Esophagus mucosa (tissue), 1 donor: Measurements from ENCODE around the gene NFATC2IP. TPM values are rescaled to one million over a fixed set of nuclear protein-coding genes. Genes with fewer than 3 reads are reported as not detected.
A peak's percentile ranks its signal among the peaks of the same experiment; 100 is the strongest.
"Not testable (repeated sequence)": the region's sequence is repeated elsewhere in the genome, so short reads cannot be mapped to it uniquely, and the experiment has no call there.

Experiments
- ATAC-seq: fragments of 200-7000 bp; cut with Tn5 transposase; one replicate; pipeline ENCODE4 v1.9.1; 2020
- total RNA-seq: library from RNA; stranded (reverse); gene quantifications from one replicate; pipeline ENCODE4 v1.2.4, GENCODE V29; 2023
- donor health status: DM: yes; HTN: yes; CAD: no.

Gene NFATC2IP
- total RNA-seq, 1 donor from 2014 or later, result 21.3 TPM

DNA sequence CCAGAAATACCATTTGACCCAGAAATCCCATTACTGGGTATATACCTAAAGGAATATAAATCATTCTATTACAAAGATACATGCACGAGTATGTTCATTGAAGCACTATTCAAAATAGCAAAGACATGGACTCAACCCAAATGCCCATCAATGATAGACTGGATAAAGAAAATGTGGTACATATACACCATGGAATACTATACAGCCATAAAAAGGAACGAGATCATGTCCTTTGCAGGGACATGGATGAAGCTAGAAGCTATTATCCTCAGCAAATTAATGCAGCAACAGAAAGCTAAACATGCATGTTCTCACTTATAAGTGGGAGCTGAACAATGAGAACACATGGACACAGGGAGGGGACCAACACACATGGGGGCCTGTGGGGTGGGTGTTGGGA is 24.5 kb upstream of the NFATC2IP start:
- ATAC-seq, result not testable (repeated sequence)

DNA sequence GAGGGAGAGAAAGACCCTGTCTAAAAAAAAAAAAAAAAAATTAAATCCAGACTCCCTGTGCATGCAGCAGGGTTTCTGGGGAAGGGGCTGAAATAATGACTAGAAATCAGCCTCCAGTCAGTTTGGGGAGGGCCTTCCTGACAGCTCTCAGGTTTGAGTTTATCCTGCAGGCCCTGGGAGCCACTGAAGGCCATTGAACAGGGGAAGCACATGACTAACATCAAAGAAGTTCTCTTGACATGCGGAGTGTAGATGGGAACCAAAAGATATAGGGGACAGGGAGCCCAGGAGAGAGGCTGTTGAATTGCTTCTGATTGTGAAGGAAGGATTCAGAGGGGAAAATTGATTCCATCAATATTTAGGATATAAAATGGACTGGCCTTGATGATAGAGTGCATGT is 22.9 kb upstream of the NFATC2IP start:
- ATAC-seq, result no peak

DNA sequence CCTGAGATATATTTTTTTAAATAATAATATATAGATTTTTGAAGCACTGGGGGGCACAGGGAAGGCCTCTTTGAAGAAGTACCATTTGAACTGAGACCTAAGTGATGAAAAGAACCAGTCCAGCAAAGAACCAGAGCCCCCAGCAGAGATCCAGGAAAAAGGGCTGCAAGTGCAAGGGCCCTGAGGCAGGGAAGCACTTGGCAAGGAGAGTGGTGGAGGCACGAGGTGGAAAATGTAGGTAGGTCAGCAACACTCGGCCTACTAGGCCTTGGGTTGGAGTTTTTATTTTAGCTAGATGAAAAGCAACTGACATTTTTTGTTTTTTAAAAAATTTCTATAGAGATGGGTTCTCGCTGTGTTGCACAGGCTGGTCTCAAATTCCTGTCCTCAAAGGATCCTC is 20.5 kb upstream of the NFATC2IP start:
- ATAC-seq, result no peak

DNA sequence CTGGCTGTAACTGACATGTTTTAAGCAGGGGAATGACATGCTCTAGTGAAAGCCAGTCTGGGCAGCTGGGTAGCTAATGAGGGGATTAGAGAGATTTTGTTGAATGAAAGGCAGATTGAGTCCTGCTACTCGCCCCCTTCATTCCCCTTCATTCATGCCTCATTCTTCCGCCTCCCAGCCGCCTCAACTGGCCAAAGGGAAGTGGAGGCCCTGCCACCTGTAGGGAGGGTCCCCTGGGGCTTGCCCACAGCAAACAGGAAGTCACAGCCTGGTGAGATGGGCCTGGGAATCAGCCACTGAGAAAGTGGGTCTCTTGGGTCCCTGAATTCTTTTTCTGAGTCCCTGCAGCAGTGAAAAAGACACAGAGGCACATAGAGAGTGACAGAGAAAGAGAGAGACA is 20.1 kb upstream of the NFATC2IP start:
- no peak for ATAC-seq

DNA sequence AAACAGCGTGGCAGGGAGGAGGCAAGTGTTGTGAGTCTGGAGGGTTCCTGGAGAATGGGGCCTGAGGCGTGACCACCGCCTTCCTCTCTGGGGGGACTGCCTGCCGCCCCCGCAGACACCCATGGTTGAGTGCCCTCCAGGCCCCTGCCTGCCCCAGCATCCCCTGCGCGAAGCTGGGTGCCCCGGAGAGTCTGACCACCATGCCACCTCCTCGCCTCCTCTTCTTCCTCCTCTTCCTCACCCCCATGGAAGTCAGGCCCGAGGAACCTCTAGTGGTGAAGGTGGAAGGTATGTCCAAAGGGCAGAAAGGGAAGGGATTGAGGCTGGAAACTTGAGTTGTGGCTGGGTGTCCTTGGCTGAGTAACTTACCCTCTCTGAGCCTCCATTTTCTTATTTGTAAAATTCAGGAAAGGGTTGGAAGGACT is 18.9 kb upstream of the NFATC2IP start, which contains the start of gene CD19:
Gene CD19 (plus strand): TSS at position 171 of the 425 bp plus-strand sequence. CDS start 30 bp downstream, at position 201.
- ATAC-seq, result no peak

DNA sequence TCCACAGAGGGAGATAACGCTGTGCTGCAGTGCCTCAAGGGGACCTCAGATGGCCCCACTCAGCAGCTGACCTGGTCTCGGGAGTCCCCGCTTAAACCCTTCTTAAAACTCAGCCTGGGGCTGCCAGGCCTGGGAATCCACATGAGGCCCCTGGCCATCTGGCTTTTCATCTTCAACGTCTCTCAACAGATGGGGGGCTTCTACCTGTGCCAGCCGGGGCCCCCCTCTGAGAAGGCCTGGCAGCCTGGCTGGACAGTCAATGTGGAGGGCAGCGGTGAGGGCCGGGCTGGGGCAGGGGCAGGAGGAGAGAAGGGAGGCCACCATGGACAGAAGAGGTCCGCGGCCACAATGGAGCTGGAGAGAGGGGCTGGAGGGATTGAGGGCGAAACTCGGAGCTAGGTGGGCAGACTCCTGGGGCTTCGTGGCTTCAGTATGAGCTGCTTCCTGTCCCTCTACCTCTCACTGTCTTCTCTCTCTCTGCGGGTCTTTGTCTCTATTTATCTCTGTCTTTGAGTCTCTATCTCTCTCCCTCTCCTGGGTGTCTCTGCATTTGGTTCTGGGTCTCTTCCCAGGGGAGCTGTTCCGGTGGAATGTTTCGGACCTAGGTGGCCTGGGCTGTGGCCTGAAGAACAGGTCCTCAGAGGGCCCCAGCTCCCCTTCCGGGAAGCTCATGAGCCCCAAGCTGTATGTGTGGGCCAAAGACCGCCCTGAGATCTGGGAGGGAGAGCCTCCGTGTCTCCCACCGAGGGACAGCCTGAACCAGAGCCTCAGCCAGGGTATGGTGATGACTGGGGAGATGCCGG is 18.2 kb upstream of the NFATC2IP start:
- no peak for ATAC-seq

DNA sequence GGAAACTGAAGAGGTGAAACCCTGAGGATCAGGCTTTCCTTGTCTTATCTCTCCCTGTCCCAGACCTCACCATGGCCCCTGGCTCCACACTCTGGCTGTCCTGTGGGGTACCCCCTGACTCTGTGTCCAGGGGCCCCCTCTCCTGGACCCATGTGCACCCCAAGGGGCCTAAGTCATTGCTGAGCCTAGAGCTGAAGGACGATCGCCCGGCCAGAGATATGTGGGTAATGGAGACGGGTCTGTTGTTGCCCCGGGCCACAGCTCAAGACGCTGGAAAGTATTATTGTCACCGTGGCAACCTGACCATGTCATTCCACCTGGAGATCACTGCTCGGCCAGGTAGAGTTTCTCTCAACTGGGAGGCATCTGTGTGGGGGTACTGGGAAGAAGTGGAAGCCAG is 17.6 kb upstream of the NFATC2IP start:
- ATAC-seq, result no peak

DNA sequence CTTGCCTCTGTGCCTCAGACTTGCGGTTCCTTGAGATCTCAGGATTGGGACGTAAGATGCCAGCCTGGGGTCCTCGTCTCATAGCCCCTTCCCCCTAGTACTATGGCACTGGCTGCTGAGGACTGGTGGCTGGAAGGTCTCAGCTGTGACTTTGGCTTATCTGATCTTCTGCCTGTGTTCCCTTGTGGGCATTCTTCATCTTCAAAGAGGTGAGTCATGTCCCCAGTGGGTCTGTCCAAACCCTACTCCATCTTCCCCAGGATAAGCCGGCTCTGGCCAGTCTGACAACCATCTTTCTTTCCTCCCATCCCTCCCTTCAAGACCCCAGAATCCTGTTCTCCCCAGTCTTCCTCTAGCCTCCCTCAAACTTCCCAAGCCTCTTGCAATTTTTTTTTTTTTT is 15.4 kb upstream of the NFATC2IP start:
- ATAC-seq, result no peak

DNA sequence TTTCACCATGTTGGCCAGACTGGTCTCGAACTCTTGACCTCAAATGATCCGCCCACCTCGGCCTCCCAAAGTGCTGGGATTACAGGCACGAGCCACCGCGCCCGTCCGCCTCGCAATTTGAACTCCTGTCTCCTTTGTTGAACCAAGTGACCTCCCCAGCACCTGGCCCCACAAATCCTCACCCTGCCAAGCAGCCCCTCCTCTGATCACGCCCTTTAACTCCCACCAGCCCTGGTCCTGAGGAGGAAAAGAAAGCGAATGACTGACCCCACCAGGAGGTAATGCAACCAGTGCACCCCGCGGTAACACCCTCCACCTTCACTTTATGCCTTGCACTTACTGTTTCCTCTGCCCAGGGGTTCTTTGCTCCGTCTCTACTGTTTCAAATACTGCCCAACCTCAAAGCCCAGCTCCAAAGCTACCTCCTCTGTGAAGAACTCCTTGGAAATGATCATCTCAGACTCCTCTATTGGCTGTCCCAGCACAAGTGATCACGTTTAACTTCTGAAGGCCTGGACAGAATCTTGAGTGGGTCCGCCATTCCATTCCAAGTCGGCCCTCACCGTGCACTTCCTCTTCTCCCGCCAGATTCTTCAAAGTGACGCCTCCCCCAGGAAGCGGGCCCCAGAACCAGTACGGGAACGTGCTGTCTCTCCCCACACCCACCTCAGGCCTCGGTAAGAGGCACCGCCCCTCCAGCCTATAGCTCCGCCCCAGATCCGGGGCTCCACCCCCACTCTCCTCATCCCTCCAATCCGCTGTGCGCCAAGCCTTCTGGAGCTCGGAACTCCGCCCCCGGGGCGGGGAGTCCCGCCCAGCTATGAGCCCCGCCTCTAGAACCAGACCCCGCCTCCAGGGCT is 14.6 kb upstream of the NFATC2IP start:
- ATAC-seq, result peak; percentile 86

DNA sequence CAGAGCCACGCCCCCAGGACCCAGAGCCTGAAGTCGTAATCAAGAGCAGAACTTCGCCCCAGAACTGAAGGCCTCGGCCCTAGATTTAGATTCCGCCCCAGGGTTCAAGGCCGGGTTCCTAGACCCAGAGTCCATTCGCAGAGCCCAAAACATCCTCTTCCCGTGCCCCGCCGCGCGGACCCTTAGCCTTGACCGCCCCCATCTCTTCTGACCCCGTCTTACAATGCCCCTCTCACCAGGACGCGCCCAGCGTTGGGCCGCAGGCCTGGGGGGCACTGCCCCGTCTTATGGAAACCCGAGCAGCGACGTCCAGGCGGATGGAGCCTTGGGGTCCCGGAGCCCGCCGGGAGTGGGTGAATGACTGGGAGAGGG is 14.0 kb upstream of the NFATC2IP start:
- ATAC-seq, result no peak

DNA sequence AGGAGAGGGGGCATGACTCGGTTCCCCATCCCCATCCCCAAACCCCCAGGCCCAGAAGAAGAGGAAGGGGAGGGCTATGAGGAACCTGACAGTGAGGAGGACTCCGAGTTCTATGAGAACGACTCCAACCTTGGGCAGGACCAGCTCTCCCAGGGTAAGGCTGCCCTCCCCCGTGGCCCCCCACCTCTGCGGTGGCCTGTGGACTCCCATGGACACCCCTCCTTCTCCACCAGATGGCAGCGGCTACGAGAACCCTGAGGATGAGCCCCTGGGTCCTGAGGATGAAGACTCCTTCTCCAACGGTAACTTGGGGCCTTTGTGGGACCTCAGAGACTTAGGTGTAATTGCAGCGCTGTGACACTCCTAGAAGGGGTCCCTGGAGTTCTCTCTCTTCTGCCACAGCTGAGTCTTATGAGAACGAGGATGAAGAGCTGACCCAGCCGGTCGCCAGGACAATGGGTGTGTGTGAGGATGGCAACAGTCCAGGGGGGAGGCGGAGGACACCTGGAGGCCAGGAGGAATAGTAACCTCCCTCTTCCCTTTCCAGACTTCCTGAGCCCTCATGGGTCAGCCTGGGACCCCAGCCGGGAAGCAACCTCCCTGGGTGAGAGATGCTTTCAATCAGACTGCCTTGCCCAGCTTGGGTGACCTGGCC is 13.4 kb upstream of the NFATC2IP start:
- no peak for ATAC-seq

DNA sequence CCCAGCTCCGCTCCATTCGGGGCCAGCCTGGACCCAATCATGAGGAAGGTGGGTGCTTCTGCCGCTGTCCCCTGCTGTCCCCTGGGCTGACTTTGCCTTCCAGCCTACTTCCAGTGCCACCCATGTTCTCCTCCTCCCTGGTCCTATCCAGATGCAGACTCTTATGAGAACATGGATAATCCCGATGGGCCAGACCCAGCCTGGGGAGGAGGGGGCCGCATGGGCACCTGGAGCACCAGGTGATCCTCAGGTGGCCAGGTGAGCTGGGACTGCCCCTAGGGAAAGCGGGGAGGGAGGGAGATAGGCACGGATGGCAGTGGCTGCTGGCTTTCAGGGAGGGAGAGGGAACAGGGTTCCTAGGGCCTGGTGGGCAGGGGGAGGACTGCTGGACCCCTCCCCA is 12.0 kb upstream of the NFATC2IP start:
- ATAC-seq, result no peak

DNA sequence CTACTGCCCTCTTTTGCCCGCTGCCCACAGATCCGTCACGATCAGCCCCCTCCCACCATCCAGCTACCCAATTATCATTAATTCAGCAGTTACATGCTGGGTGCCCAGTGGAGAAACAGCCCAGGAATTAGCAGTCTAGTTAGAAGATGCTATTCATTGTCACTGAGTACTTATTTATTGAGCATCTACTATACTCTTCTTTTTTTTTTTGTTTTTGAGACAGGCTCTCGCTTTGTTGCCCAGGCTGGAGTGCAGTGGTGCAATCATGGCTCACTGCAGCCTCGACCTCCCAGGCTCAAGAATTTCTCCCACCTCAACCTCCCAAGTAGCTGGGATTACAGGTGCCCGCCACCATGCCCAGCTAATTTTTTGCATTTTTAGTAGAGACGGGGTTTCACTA is 10.9 kb upstream of the NFATC2IP start:
- not testable (repeated sequence) for ATAC-seq

DNA sequence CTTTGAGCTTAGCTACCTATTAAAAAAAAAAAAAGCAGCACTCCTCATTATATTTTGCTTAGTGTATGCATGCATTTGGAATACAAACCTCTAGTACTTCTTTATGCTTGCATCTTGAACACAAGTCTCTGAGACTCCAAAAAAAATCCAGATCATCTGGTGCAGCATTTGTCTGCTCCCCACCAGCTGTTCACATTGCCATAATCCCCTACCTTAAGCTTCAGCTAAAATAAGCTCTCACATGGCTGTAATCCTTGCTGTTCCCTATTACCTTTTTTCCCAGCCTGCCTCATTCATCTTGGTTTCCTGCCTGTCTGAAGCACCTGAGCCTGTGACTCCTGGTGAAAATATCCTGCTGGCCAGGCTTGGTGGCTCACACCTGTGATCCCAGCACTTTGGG is 7.5 kb upstream of the NFATC2IP start:
- no peak for ATAC-seq

DNA sequence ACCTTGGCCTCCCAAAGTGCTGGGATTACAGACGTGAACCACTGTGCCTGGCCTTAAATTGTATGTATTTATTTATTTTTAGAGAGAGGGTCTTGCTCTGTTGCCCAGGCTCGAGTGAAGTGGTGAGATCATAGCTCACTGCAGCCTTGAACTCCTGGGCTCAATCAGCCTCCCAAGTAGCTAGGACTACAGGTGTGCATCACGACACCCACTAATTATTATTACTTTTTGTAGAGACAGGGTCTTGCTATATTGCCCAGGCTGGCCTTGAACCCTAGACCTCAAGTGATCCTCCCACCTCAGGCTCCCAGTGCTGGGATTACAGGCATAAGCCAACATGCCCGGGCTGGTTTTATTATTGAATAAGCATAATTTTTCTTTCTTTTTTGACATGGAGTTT is 4.1 kb upstream of the NFATC2IP start:
- no peak for ATAC-seq

DNA sequence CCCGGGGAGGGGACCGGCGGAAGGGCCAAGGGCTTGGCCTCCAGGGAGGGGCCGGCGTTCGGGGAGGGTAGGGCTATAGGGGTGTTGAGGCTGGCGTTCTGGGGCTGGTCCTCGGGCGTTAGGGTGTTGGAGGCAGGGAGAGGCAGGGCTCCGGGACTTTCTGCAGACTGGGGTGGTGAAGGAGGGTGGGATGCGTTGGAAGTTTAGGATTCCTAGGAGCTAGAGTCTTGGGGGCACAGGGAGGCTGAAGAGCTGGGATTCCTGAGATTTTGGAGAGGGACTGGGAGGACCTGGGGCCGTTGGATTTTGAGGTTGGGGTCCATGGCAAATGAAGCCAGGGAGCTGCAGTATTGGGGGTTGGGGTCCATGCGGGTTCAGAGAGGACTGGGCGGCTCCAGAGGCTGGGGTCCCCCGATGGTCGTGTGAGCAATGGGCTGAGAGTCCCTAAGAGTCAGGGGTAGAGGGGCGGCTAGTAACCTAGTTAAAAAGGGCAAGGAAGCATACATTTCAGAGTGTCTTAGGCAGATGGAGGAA is 740 bp downstream of the NFATC2IP start:
- peak; percentile 72 for ATAC-seq

DNA sequence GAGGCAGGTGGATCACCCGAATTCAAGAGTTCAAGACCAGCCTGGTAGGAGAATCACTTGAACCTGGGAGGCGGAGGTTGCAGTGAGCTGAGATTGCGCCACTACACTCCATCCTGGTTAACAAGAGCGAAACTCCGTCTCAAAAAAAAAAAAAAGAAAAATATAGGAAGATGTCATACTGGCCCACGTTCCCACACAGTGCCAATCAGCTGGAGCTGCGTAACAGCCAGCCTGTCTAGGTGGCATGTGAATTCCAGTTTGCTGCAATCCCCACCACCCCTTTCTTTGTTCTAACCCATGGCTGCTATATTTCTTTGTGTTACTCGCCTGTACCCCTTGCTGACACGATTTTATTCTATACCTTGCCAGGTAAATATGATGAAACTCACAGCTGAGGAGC is 7.5 kb downstream of the NFATC2IP start:
- ATAC-seq, result no peak

DNA sequence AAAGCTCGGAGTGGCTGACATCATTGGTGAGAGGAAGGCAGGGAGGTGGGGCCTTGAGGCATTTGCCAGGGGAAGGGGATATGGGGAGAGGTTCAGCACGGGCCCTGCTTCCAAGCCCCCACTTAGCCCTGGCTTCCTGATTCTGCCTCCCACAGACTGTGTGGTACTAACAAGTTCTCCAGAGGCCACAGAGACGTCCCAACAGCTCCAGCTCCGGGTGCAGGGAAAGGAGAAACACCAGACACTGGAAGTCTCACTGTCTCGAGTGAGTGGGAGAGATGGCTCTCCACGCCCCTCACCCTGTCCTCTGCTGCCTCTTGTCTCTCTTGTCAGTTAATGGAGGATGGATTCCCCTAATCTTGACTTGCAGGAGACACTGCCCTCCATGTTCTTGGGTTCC is 8.1 kb downstream of the NFATC2IP start:
- peak; percentile 9 for ATAC-seq

DNA sequence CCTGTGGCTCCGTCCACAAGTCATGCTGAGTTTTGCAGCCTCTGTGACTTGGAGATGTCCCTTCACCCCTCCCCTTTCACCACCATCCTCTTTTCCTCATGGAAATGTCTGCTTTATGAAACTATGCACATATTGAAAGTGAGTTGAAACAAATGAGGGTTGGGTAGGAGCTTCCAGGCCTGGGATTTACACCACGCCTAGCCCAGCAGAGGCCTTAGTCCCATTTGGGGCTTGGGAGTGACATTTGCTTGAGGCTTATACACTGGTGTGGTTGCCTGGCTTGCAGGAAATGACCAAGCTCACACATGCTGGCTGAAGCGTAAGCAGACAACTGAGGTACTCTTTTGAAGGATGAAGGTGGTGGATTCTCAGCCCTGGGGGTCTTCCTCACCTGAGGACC is 13.3 kb downstream of the NFATC2IP start:
- ATAC-seq, result no peak

DNA sequence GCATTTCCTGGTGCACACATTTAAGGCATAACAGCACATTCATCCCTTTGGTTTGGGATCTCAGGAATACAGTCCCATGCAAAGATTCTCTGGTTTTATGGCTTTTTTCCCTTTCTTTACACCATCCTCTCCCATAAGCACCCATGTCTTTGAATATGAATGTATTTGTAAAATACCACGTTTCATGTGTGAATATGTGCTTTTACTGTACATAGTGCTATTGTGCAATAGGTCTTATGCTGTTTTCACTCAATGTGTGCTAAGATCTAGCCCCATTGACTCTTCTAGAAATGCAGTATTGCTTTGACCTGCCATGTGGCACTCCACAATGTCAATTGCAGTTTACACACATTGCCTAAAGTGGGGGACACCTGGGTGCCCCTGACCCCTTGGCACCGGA is 13.8 kb downstream of the NFATC2IP start:
- ATAC-seq, result no peak

DNA sequence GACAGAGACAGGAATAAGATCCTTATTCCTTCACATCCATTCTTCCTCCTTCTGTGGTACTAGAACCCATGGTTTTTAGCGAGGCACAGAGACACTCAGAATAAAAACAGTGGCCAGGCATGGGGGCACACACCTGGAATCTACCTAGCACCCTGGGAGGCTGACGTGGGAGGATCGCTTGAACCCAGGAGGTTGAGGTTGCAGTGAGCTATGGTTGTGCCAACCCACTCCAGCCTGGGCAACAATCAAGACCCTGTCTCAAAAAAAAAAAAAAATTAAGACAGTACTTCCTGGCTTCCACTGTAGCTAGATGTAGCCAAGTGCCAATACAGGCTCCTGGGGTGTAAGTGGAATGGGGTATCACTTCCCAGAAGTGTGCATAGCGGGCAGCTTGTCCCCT is 16.4 kb downstream of the NFATC2IP start:
- no peak for ATAC-seq

DNA sequence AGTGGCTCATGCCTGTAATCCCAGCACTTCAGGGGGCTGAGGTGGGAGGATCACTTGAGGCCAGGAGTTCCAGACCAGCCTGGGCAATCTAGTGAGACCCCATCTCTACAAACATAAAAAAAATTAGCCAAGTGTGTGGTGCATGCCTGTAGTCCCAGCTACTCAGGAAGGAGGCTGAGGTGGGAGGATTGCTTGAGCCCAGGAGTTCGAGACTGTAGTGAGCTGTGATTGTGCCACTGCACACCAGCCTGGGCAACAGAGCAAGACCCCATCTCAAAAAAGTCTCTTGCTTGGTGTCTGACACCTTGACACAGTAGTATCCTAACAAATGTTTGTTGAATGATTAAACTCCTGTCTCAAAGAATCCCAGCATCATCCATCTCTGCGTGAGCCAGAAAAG is 19.0 kb downstream of the NFATC2IP start:
- ATAC-seq, result not testable (repeated sequence)

DNA sequence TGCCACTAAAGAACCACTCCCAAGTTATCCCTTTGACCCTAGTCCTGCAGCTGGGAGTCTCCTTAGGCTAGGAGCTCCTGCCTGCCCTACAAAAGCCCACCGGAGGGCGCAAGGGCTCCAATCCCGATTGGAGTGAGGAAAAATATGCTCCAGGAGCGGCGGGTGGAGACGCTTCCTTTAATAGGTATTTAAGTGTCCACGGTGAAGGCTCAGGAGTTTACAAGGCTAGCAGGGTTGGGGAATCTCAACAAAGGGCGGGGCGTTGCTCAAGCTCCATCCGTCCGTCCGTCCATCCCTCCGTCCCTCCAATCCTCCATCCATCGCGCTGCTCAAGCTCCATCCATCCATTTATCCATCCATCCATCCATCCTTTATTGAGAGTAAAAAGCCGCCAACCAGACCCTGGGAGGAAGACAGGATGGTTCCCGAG is 23.3 kb downstream of the NFATC2IP start:
- peak; percentile 13 for ATAC-seq
